ENCODE results near the gene SLC22A6.

Gene SLC22A6

GRCh38 chr11:62996271-62996670 lies 11.5 kb upstream of the SLC22A6 start:
- TF ChIP-seq TEAD4 (IDR thresholded peaks at IDR 0.05) (no peak), YY1 (IDR thresholded peaks at IDR 0.05; ENCODE audit: low read depth) (no peak), CEBPB (IDR thresholded peaks at IDR 0.05) (no peak), ZBTB7A (IDR thresholded peaks at IDR 0.05; ENCODE audit: low read depth) (no peak), EP300 (IDR thresholded peaks at IDR 0.05; ENCODE audit: borderline replicate concordance) (no peak), CREB1 (IDR thresholded peaks at IDR 0.05; ENCODE audit: low read depth) (no peak), TCF12 (IDR thresholded peaks at IDR 0.05; ENCODE audit: low read depth) (no peak), TAF1 (IDR thresholded peaks at IDR 0.05; ENCODE audit: low read depth) (no peak), NFIC (IDR thresholded peaks at IDR 0.05) (no peak), USF1 (IDR thresholded peaks at IDR 0.05) (no peak), EGR1 (IDR thresholded peaks at IDR 0.05) (no peak), RAD21 (IDR thresholded peaks at IDR 0.05; ENCODE audit: low read depth) (no peak), MAX (IDR thresholded peaks at IDR 0.05) (no peak), REST (IDR thresholded peaks at IDR 0.05; ENCODE audit: low read depth) (no peak)

GRCh38 chr11:62994775-62995174 lies 10.0 kb upstream of the SLC22A6 start:
- TF ChIP-seq YY1 (IDR thresholded peaks at IDR 0.05; ENCODE audit: low read depth) (no peak), TCF12 (IDR thresholded peaks at IDR 0.05; ENCODE audit: low read depth) (no peak), TEAD4 (IDR thresholded peaks at IDR 0.05) (no peak), EGR1 (IDR thresholded peaks at IDR 0.05) (no peak), FOXM1 (IDR thresholded peaks at IDR 0.05; ENCODE audit: borderline replicate concordance, low read depth) (no peak), USF1 (IDR thresholded peaks at IDR 0.05) (no peak), TAF1 (IDR thresholded peaks at IDR 0.05; ENCODE audit: low read depth) (no peak), CREB1 (IDR thresholded peaks at IDR 0.05; ENCODE audit: low read depth) (no peak), RAD21 (IDR thresholded peaks at IDR 0.05; ENCODE audit: low read depth) (no peak), CEBPB (IDR thresholded peaks at IDR 0.05) (no peak), EP300 (IDR thresholded peaks at IDR 0.05; ENCODE audit: borderline replicate concordance) (no peak), REST (IDR thresholded peaks at IDR 0.05; ENCODE audit: low read depth) (no peak), ZBTB7A (IDR thresholded peaks at IDR 0.05; ENCODE audit: low read depth) (no peak)

GRCh38 chr11:62988276-62988675 lies 3.5 kb upstream of the SLC22A6 start:
- TF ChIP-seq TEAD4 (IDR thresholded peaks at IDR 0.05) (no peak), TAF1 (IDR thresholded peaks at IDR 0.05; ENCODE audit: low read depth) (no peak), CEBPB (IDR thresholded peaks at IDR 0.05) (no peak), TCF12 (IDR thresholded peaks at IDR 0.05; ENCODE audit: low read depth) (no peak), MAX (IDR thresholded peaks at IDR 0.05) (no peak), REST (IDR thresholded peaks at IDR 0.05; ENCODE audit: low read depth) (no peak), YY1 (IDR thresholded peaks at IDR 0.05; ENCODE audit: low read depth) (no peak), ZBTB7A (IDR thresholded peaks at IDR 0.05; ENCODE audit: low read depth) (no peak), EP300 (IDR thresholded peaks at IDR 0.05; ENCODE audit: borderline replicate concordance) (no peak), FOXM1 (IDR thresholded peaks at IDR 0.05; ENCODE audit: borderline replicate concordance, low read depth) (no peak), EGR1 (IDR thresholded peaks at IDR 0.05) (no peak), RAD21 (IDR thresholded peaks at IDR 0.05; ENCODE audit: low read depth) (no peak), CREB1 (IDR thresholded peaks at IDR 0.05; ENCODE audit: low read depth) (no peak), NFIC (IDR thresholded peaks at IDR 0.05) (no peak), USF1 (IDR thresholded peaks at IDR 0.05) (no peak)
